Fibroblast of upper back skin (primary cell): ENCODE data around the gene NRCAM.
"Not testable (repeated sequence)": the region's sequence is repeated elsewhere in the genome, so short reads cannot be mapped to it uniquely, and the experiment has no call there.

Experiments used
- DNase-seq: peaks from one replicate; pipeline ENCODE4 v3.0.0-alpha.2; 2013

Gene NRCAM

GRCh38 chr7:108393097-108393496, 63.1 kb downstream of the NRCAM start:
- not testable (repeated sequence) for DNase-seq

- DNase-seq, result not testable (repeated sequence)
Observed at GRCh38 chr7:108387686-108388085, 68.5 kb downstream of the NRCAM start.

- no peak for DNase-seq
Observed at GRCh38 chr7:108385834-108386422, 70.3 kb downstream of the NRCAM start.

GRCh38 chr7:108384716-108385483, 71.3 kb downstream of the NRCAM start:
- no peak for DNase-seq

GRCh38 chr7:108382932-108383331, 73.3 kb downstream of the NRCAM start:
- no peak for DNase-seq

GRCh38 chr7:108380517-108380916, 75.7 kb downstream of the NRCAM start:
- no peak for DNase-seq

GRCh38 chr7:108376206-108376605, 80.0 kb downstream of the NRCAM start:
- DNase-seq, result no peak

GRCh38 chr7:108375668-108376067, 80.6 kb downstream of the NRCAM start:
- no peak for DNase-seq

- DNase-seq, result no peak
Observed at GRCh38 chr7:108374899-108375298, 81.3 kb downstream of the NRCAM start.

GRCh38 chr7:108372618-108373017, 83.6 kb downstream of the NRCAM start:
- DNase-seq, result peak; percentile 17

GRCh38 chr7:108370616-108371015, 85.6 kb downstream of the NRCAM start:
- no peak for DNase-seq

- DNase-seq, result no peak
Observed at GRCh38 chr7:108368466-108368865, 87.8 kb downstream of the NRCAM start.

- DNase-seq, result no peak
Observed at GRCh38 chr7:108367946-108368345, 88.3 kb downstream of the NRCAM start.

GRCh38 chr7:108367314-108367713, 88.9 kb downstream of the NRCAM start:
- DNase-seq, result no peak

GRCh38 chr7:108363659-108364058, 92.6 kb downstream of the NRCAM start:
- DNase-seq, result no peak

GRCh38 chr7:108360058-108360800, 96.0 kb downstream of the NRCAM start:
- no peak for DNase-seq

GRCh38 chr7:108358553-108358952, 97.7 kb downstream of the NRCAM start:
- DNase-seq, result peak; percentile 39

- no peak for DNase-seq
Observed at GRCh38 chr7:108351729-108352131, 104.5 kb downstream of the NRCAM start.

GRCh38 chr7:108348913-108349312, 107.3 kb downstream of the NRCAM start:
- peak; percentile 79 for DNase-seq

GRCh38 chr7:108347616-108348015, 108.6 kb downstream of the NRCAM start:
- peak; percentile 74 for DNase-seq

GRCh38 chr7:108345710-108346336, 110.4 kb downstream of the NRCAM start:
- DNase-seq, result no peak

GRCh38 chr7:108340856-108341411, 115.3 kb downstream of the NRCAM start:
- DNase-seq, result no peak

GRCh38 chr7:108340406-108340805, 115.8 kb downstream of the NRCAM start:
- DNase-seq, result not testable (repeated sequence)
